A549 treated with AZD2906 at 1 μM for 4 hours (cell line): ENCODE data around the gene EYA4. TPM values are rescaled to one million over a fixed set of nuclear protein-coding genes. Genes with fewer than 3 reads are reported as not detected.

Experiments used
- total RNA-seq: library from RNA; stranded (reverse); fragments of 200-300 nt; extraction: Qiagen RNA extraction; gene quantifications from 5 replicates; pipeline ENCODE4 v1.2.3, GENCODE V29; 2022

EYA4 gene
- total RNA-seq = 8.5 to 10.0 TPM (median 9.8 TPM) in 5 replicates

GRCh38 chr6:133241086-133241900, at the start of gene EYA4:
TSS of gene EYA4 (plus strand) at chr6:133241357. CDS start at chr6:133274781, 33,424 bp downstream.

